ENCODE results near the gene DNAJC22. TPM values are rescaled to one million over a fixed set of nuclear protein-coding genes. Genes with fewer than 3 reads are reported as not detected.

Gene DNAJC22
- total RNA-seq, 1 donor from 2014 or later = 4.5 TPM

- peaks cover 36% of the 10 kb centered on the region for H3K4me1 Mint-ChIP-seq (ENCODE audit: low read depth, unreplicated experiment)
These were observed 5.0 kb upstream of the DNAJC22 start for GRCh38 chr12:49341777-49342065.

DNA sequence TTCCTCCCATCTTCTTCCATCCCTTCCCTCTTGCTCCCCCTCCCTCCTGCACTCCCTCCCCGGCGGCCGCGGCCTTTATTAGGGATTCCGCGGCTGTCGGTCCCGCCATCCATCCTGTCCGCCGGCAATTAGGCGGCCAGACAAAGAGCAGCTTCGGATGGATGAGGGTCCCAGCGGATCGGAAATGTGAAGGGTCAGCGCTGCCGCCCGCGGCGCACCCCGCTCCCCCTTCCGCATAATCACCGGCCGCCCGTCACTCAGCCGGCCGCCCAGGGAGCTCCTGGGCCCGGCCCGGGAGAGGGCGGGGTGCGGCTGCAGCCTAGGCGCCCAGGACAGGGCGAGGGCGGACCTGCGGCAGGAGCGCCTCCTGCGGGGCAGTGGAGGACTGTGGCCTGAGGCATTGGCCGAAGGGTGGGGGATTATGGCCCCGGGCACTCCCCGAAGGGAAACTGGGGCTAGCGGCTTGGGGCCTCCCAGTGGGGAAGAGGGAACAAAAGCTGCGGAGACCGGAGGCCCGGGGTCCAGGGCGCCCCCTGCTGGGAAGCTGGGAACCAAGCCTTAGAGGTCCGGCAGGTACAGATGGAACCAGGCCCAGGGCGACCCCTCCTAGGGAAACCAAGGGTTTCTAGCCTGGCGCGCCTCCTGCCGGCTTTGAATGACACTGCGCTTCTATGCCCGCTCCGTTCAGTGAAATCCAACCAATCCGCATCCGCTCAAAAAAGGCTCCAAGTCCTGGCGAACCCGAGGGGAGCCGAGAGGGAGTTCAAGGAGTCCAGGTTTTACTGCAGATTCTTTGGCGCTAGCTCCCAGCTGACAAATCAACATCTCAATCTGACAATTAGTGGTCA is 4.4 kb upstream of the DNAJC22 start:
- peak; percentile 99 for DNase-seq
- H3K27me3 Mint-ChIP-seq (ENCODE audit: unreplicated experiment) = peaks cover 28% of the 10 kb centered on the region
- H3K27ac Mint-ChIP-seq (ENCODE audit: unreplicated experiment) = peak overlapping the region; percentile 48
- peaks cover 11% of the 10 kb centered on the region for H3K9me3 Mint-ChIP-seq (ENCODE audit: unreplicated experiment)
- H3K36me3 Mint-ChIP-seq (ENCODE audit: unreplicated experiment) = no peaks in the 10 kb centered on the region
- peaks cover 37% of the 10 kb centered on the region for H3K4me1 Mint-ChIP-seq (ENCODE audit: low read depth, unreplicated experiment)
- TF ChIP-seq, protein P1, sequence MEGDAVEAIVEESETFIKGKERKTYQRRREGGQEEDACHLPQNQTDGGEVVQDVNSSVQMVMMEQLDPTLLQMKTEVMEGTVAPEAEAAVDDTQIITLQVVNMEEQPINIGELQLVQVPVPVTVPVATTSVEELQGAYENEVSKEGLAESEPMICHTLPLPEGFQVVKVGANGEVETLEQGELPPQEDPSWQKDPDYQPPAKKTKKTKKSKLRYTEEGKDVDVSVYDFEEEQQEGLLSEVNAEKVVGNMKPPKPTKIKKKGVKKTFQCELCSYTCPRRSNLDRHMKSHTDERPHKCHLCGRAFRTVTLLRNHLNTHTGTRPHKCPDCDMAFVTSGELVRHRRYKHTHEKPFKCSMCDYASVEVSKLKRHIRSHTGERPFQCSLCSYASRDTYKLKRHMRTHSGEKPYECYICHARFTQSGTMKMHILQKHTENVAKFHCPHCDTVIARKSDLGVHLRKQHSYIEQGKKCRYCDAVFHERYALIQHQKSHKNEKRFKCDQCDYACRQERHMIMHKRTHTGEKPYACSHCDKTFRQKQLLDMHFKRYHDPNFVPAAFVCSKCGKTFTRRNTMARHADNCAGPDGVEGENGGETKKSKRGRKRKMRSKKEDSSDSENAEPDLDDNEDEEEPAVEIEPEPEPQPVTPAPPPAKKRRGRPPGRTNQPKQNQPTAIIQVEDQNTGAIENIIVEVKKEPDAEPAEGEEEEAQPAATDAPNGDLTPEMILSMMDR (IDR thresholded peaks at IDR 0.05; ENCODE audit: partially characterized antibody, unreplicated experiment) = peak; percentile 99
- peak overlapping the region; percentile 86 for H3K4me3 Mint-ChIP-seq (ENCODE audit: unreplicated experiment)

More at GRCh38 chr12:49341777-49342065, 5.0 kb upstream of the DNAJC22 start:
- Mint-ChIP-seq H3K4me3 (ENCODE audit: unreplicated experiment) (peak overlapping the region; percentile 49), H3K36me3 (ENCODE audit: unreplicated experiment) (no peaks in the 10 kb centered on the region), H3K27me3 (ENCODE audit: unreplicated experiment) (peaks cover 29% of the 10 kb centered on the region), H3K9me3 (ENCODE audit: unreplicated experiment) (peaks cover 10% of the 10 kb centered on the region), H3K27ac (ENCODE audit: unreplicated experiment) (no peak overlapping the region)
- TF ChIP-seq, protein P1 (IDR thresholded peaks at IDR 0.05; ENCODE audit: partially characterized antibody, unreplicated experiment) = no peak
- no peak for DNase-seq

DNA sequence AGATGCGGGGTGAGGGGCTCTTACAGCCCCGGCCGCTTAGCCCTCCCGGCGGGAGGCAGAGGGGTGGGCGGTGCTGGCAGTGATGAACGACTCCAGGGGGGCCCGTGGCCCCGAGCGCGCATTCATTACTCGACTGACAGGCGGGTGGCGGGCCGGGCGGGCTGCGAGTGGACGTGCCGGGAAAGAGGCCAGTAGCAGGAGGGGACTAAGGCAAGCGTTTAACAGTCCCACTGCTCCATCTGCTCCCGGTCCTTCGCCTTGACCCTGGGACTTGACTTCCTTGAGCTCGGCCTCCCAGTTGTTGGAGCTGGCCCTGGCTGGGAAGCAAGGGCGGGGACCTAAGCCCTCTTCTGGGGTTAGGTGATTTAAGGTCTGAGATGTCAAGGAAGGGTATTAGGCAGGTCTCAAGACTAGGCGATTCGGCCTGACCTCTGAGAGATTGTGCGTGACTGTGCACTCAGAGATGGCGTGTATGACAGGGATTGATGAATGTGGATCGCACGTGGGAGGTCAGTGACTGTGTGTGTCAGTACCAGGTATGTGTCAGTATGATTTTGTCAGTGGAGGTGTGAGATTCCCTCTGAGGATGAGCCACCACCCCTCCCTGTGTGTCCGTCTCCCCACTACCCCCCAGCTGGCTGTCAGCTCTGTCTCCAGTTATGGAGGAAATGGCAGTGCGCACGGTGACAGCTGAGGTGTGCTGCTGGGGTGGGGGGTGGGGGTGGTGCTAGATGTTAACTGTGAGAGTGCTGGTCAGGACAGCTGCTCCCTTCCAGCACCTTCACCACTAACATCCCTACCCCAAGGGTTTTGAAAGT is 3.6 kb upstream of the DNAJC22 start:
- H3K27me3 Mint-ChIP-seq (ENCODE audit: unreplicated experiment) = peaks cover 21% of the 10 kb centered on the region
- TF ChIP-seq, protein P1 (IDR thresholded peaks at IDR 0.05; ENCODE audit: partially characterized antibody, unreplicated experiment) = no peak
- H3K4me3 Mint-ChIP-seq (ENCODE audit: unreplicated experiment) = peak overlapping the region; percentile 86
- no peaks in the 10 kb centered on the region for H3K36me3 Mint-ChIP-seq (ENCODE audit: unreplicated experiment)
- peaks cover 6% of the 10 kb centered on the region for H3K9me3 Mint-ChIP-seq (ENCODE audit: unreplicated experiment)
- DNase-seq = peak; percentile 59
- peaks cover 33% of the 10 kb centered on the region for H3K4me1 Mint-ChIP-seq (ENCODE audit: low read depth, unreplicated experiment)
- peak overlapping the region; percentile 76 for H3K27ac Mint-ChIP-seq (ENCODE audit: unreplicated experiment)

GRCh38 chr12:49344486-49345050 is 2.1 kb upstream of the DNAJC22 start:
- peak overlapping the region; percentile 82 for H3K27ac Mint-ChIP-seq (ENCODE audit: unreplicated experiment)
- peaks cover 9% of the 10 kb centered on the region for H3K9me3 Mint-ChIP-seq (ENCODE audit: unreplicated experiment)
- peak overlapping the region; percentile 68 for H3K4me3 Mint-ChIP-seq (ENCODE audit: unreplicated experiment)
- DNase-seq = no peak
- TF ChIP-seq, protein P1 (IDR thresholded peaks at IDR 0.05; ENCODE audit: partially characterized antibody, unreplicated experiment) = no peak
- peaks cover 22% of the 10 kb centered on the region for H3K27me3 Mint-ChIP-seq (ENCODE audit: unreplicated experiment)
- H3K4me1 Mint-ChIP-seq (ENCODE audit: low read depth, unreplicated experiment) = peaks cover 27% of the 10 kb centered on the region
- H3K36me3 Mint-ChIP-seq (ENCODE audit: unreplicated experiment) = no peaks in the 10 kb centered on the region

Data from glutamatergic neuron (in vitro differentiated cells).